ENCODE data around the gene CCR7. TPM values are rescaled to one million over a fixed set of nuclear protein-coding genes. Genes with fewer than 3 reads are reported as not detected.

CCR7 gene
- total and polyA plus RNA-seq, 2 of the 13 experiments (the other 11 are each of a cell fraction or from before 2014, with no cell fraction given): 0.04 to 0.53 TPM

DNA sequence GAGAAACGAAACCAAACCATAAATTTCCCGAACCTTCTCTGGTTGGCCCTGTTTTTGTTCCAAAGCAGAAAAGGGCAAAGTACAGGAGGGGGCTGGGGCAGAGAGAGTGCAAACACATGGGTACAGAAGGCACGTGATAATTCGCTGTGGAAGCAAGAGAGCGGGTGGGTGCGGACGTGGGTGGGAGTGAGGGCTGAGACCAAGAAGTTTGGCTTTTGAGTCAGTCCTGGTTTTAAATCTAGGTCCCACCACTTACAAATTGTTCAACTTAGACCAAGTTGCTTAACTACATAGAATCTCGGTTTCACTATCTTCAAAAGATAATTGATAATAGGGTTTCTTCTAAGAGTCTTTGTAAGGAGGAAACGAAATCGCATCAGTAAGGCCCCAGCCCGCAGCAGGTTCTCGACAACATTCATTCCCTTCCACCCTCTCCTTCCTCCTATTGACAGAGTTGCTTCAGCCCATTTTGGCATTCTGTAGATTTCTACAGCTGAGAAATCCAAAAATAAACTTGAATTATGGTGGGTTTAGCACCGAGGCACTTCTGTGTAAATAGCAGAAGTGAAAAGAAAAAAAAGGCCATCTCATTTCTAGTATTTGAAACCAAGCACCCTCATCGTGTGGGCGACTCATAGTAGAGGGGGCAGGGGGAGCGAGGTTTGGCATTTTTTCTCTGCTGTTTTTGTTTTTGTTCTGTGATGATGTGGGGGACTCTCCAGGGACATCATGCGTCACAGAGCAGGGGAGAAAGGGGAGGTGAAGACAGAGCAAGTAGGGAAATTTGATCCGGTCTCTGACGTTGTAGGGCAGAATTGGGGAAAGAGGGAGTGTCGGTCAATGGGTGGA lies 33.6 kb upstream of the CCR7 start (continued):
- TF ChIP-seq RARG (CRISPR knock-in tag; IDR thresholded peaks at IDR 0.05; ENCODE audit: low read depth) (no peak), BHLHE40 (IDR thresholded peaks at IDR 0.05; ENCODE audit: low read length) (peak; percentile 67), ZNF724P (CRISPR knock-in tag; IDR thresholded peaks at IDR 0.05; ENCODE audit: borderline replicate concordance) (no peak), ZNF776 (CRISPR knock-in tag; IDR thresholded peaks at IDR 0.05) (no peak), KDM6A (CRISPR knock-in tag; IDR thresholded peaks at IDR 0.05; ENCODE audit: low read depth) (0 out of 2 replicates have a peak, but pooled peaks have one; percentile 24), MIER3 (CRISPR knock-in tag; IDR thresholded peaks at IDR 0.05; ENCODE audit: borderline replicate concordance) (no peak), KMT2B (CRISPR knock-in tag; IDR thresholded peaks at IDR 0.05) (no peak), ETV5 (CRISPR knock-in tag; IDR thresholded peaks at IDR 0.05; ENCODE audit: borderline replicate concordance) (no peak), SALL2 (CRISPR knock-in tag; IDR thresholded peaks at IDR 0.05) (no peak), HOXA3 (CRISPR knock-in tag; IDR thresholded peaks at IDR 0.05) (peak; percentile 29; the same call in 1 of the 2 replicates), ZNF12 (CRISPR knock-in tag; IDR thresholded peaks at IDR 0.05) (no peak), HNF4A (CRISPR knock-in tag; IDR thresholded peaks at IDR 0.05) (peak; percentile 80), NFKB2 (CRISPR knock-in tag; IDR thresholded peaks at IDR 0.05; ENCODE audit: borderline replicate concordance) (no peak), ISL2 (CRISPR knock-in tag; IDR thresholded peaks at IDR 0.05) (0 out of 2 replicates have a peak, but pooled peaks have one; percentile 15)
- TF ChIP-seq, protein P1, sequence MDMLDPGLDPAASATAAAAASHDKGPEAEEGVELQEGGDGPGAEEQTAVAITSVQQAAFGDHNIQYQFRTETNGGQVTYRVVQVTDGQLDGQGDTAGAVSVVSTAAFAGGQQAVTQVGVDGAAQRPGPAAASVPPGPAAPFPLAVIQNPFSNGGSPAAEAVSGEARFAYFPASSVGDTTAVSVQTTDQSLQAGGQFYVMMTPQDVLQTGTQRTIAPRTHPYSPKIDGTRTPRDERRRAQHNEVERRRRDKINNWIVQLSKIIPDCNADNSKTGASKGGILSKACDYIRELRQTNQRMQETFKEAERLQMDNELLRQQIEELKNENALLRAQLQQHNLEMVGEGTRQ (IDR thresholded peaks at IDR 0.05; ENCODE audit: low read depth, low read length): no peak
- TF ChIP-seq, protein P1 (CRISPR knock-in tag; IDR thresholded peaks at IDR 0.05; ENCODE audit: borderline replicate concordance): peak; percentile 54; the same call in 1 of the 2 replicates
- TF ChIP-seq, protein P2, sequence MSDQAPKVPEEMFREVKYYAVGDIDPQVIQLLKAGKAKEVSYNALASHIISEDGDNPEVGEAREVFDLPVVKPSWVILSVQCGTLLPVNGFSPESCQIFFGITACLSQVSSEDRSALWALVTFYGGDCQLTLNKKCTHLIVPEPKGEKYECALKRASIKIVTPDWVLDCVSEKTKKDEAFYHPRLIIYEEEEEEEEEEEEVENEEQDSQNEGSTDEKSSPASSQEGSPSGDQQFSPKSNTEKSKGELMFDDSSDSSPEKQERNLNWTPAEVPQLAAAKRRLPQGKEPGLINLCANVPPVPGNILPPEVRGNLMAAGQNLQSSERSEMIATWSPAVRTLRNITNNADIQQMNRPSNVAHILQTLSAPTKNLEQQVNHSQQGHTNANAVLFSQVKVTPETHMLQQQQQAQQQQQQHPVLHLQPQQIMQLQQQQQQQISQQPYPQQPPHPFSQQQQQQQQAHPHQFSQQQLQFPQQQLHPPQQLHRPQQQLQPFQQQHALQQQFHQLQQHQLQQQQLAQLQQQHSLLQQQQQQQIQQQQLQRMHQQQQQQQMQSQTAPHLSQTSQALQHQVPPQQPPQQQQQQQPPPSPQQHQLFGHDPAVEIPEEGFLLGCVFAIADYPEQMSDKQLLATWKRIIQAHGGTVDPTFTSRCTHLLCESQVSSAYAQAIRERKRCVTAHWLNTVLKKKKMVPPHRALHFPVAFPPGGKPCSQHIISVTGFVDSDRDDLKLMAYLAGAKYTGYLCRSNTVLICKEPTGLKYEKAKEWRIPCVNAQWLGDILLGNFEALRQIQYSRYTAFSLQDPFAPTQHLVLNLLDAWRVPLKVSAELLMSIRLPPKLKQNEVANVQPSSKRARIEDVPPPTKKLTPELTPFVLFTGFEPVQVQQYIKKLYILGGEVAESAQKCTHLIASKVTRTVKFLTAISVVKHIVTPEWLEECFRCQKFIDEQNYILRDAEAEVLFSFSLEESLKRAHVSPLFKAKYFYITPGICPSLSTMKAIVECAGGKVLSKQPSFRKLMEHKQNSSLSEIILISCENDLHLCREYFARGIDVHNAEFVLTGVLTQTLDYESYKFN (CRISPR knock-in tag; conservative IDR thresholded peaks at IDR 0.05): 0 out of 2 replicates have a peak, but pooled peaks have one; percentile 25
- TF ChIP-seq, protein P3, sequence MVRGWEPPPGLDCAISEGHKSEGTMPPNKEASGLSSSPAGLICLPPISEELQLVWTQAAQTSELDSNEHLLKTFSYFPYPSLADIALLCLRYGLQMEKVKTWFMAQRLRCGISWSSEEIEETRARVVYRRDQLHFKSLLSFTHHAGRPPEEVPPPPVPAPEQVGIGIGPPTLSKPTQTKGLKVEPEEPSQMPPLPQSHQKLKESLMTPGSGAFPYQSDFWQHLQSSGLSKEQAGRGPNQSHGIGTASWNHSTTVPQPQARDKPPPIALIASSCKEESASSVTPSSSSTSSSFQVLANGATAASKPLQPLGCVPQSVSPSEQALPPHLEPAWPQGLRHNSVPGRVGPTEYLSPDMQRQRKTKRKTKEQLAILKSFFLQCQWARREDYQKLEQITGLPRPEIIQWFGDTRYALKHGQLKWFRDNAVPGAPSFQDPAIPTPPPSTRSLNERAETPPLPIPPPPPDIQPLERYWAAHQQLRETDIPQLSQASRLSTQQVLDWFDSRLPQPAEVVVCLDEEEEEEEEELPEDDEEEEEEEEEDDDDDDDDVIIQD (CRISPR knock-in tag; IDR thresholded peaks at IDR 0.05; ENCODE audit: low read depth): peak; percentile 12; the same call in 1 of the 2 replicates
- TF ChIP-seq, protein P4, sequence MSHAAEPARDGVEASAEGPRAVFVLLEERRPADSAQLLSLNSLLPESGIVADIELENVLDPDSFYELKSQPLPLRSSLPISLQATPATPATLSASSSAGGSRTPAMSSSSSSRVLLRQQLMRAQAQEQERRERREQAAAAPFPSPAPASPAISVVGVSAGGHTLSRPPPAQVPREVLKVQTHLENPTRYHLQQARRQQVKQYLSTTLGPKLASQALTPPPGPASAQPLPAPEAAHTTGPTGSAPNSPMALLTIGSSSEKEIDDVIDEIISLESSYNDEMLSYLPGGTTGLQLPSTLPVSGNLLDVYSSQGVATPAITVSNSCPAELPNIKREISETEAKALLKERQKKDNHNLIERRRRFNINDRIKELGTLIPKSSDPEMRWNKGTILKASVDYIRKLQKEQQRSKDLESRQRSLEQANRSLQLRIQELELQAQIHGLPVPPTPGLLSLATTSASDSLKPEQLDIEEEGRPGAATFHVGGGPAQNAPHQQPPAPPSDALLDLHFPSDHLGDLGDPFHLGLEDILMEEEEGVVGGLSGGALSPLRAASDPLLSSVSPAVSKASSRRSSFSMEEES (CRISPR knock-in tag; IDR thresholded peaks at IDR 0.05): peak; percentile 55; the same call in 1 of the 2 replicates
